Uterus (tissue), 4 donors: ENCODE measurements around the gene NUPR1. TPM values are rescaled to one million over a fixed set of nuclear protein-coding genes. Genes with fewer than 3 reads are reported as not detected.

Experiments
- DNase-seq, 2 donors: peaks; one replicate each; pipeline ENCODE4 v3.0.0-alpha.2; 2019 to 2020
- H3K27ac ChIP-seq, 2 donors: fragments of 200-600 bp; sonication (generic); 1 replicate in 1 of 2; 2 replicates in 1 of 2; pipeline ENCODE4 v1.5.1; 2016 to 2018
- H3K27me3 ChIP-seq, 2 donors: fragments of 200-600 bp; sonication (generic); one replicate each; pipeline ENCODE4 v1.5.1; 2018 to 2019; ENCODE audit warnings: control low read depth in 1 of 2
- H3K36me3 ChIP-seq, 2 donors: fragments of 200-600 bp; sonication (generic); one replicate each; pipeline ENCODE4 v1.5.1; 2019; ENCODE audit warnings: control low read depth in 1 of 2
- H3K4me1 ChIP-seq, 2 donors: fragments of 200-600 bp; sonication (generic); one replicate each; pipeline ENCODE4 v1.5.1; 2018 to 2019; ENCODE audit warnings: control low read depth in 1 of 2
- H3K4me3 ChIP-seq, 2 donors: fragments of 200-600 bp; sonication (generic); 1 replicate in 1 of 2; 2 replicates in 1 of 2; pipeline ENCODE4 v1.5.1; 2018 to 2019; ENCODE audit warnings: mild to moderate bottlenecking in 1 of 2
- H3K9me3 ChIP-seq, 2 donors: fragments of 200-600 bp; sonication (generic); one replicate each; pipeline ENCODE4 v1.5.1; 2019; ENCODE audit warnings: control low read depth in 1 of 2
- POLR2A ChIP-seq, 2 donors: fragments of 450-650 bp; IDR thresholded peaks; one replicate each; pipeline ENCODE4 v1.6.1; 2016; ENCODE audit warnings: antibody characterized with exemption in 2 of 2, mild to moderate bottlenecking in 1 of 2, moderate library complexity in 1 of 2
- intact Hi-C: fragments of 100-400 bp; cut with DNase I; formaldehyde crosslinking; loops from one replicate; pipeline ENCODE4 v1.15.1; 2023; ENCODE audit warnings: low total_unique reads
- total RNA-seq, 4 donors: library from RNA; depleted of rRNA in 3 of 4; stranded (reverse); fragments of >200 nt in 3 of 4; gene quantifications; one replicate each; pipeline versions ENCODE4 v1.1.0 to v1.2.4, GENCODE V29; 2014 to 2023
- TF ChIP-seq, protein P1 (sequence below), 4 experiments: fragments of 200-600 bp in 2 of 4; fragments of 450-650 bp in 2 of 4; sonication (generic) in 2 of 4; IDR thresholded peaks; one replicate each; pipeline ENCODE4 v1.5.1; 2016 to 2019; ENCODE audit warnings: antibody characterized with exemption in 4 of 4, mild to moderate bottlenecking in 2 of 4, moderate library complexity in 1 of 4
- donor health status: DM: yes; HTN: yes; CAD: no.

Gene NUPR1
- total RNA-seq, 4 donors from 2014 or later = 7.3 to 81.1 (median 18.4) TPM

DNA sequence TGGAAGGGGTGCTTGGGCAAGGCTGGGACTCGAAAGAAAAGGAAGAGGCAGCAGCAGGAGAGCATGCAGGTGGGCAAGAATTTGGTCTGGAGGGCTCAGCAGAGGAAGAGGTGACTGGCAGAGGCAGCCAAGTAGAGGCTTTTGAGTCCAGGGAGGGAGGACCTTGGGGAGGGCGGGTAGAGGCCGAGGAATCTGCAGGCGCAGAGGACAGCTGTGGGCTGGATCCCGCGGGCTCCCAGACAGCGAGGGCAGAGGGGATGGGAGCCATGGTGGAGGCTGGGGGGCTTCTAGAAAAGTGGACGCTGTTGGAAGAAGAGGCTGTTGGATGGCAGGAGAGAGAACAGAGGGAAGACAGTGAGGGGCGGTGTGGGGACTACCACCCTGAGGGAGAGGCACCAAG is 41.4 kb downstream of the NUPR1 start:
- Histone ChIP-seq H3K4me1 (no peaks in the 10 kb centered on the region), H3K4me3 (no peak overlapping the region), H3K27ac (no peak overlapping the region), H3K36me3 (no peaks in the 10 kb centered on the region), H3K9me3 (no peaks in the 10 kb centered on the region), H3K27me3 (no peaks in the 10 kb centered on the region)
- no peak for DNase-seq
- intact Hi-C loops = loop anchor here (10.0 kb wide), 1 partner anchor 57 kb away; the partner anchor contains the start of gene SGF29
- TF ChIP-seq, protein P1, sequence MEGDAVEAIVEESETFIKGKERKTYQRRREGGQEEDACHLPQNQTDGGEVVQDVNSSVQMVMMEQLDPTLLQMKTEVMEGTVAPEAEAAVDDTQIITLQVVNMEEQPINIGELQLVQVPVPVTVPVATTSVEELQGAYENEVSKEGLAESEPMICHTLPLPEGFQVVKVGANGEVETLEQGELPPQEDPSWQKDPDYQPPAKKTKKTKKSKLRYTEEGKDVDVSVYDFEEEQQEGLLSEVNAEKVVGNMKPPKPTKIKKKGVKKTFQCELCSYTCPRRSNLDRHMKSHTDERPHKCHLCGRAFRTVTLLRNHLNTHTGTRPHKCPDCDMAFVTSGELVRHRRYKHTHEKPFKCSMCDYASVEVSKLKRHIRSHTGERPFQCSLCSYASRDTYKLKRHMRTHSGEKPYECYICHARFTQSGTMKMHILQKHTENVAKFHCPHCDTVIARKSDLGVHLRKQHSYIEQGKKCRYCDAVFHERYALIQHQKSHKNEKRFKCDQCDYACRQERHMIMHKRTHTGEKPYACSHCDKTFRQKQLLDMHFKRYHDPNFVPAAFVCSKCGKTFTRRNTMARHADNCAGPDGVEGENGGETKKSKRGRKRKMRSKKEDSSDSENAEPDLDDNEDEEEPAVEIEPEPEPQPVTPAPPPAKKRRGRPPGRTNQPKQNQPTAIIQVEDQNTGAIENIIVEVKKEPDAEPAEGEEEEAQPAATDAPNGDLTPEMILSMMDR (IDR thresholded peaks at IDR 0.05) = no peak
- TF ChIP-seq POLR2A (IDR thresholded peaks at IDR 0.05) = no peak

DNA sequence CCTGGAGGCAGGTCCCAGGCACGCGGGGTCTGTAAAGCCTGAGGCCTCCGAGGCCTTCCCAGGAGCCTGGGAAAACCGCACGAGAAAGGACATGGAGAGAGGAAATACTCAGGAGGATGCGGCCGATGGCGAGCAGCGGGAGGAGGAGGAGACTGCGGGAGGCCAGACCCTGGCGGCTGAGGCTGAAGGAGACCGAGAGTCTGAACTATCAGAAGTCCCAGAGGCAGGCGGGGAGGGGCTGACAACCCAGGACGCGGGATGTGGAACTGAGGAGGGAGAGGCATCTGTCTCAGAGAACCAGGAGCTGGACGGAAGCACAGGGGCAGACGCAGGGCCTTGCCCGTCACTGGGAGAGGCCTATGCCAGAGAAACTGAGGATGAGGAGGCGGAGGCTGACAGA is 41.9 kb downstream of the NUPR1 start:
- TF ChIP-seq, protein P1 (IDR thresholded peaks at IDR 0.05) = no peak
- no peak for TF ChIP-seq POLR2A (IDR thresholded peaks at IDR 0.05)
- Histone ChIP-seq H3K27me3 (no peaks in the 10 kb centered on the region), H3K36me3 (no peaks in the 10 kb centered on the region), H3K27ac (no peak overlapping the region), H3K4me1 (no peaks in the 10 kb centered on the region), H3K4me3 (no peak overlapping the region), H3K9me3 (no peaks in the 10 kb centered on the region)
- DNase-seq = no peak
- intact Hi-C loops = loop anchor here (10.0 kb wide), 1 partner anchor 58 kb away; the partner anchor contains the start of gene SGF29

DNA sequence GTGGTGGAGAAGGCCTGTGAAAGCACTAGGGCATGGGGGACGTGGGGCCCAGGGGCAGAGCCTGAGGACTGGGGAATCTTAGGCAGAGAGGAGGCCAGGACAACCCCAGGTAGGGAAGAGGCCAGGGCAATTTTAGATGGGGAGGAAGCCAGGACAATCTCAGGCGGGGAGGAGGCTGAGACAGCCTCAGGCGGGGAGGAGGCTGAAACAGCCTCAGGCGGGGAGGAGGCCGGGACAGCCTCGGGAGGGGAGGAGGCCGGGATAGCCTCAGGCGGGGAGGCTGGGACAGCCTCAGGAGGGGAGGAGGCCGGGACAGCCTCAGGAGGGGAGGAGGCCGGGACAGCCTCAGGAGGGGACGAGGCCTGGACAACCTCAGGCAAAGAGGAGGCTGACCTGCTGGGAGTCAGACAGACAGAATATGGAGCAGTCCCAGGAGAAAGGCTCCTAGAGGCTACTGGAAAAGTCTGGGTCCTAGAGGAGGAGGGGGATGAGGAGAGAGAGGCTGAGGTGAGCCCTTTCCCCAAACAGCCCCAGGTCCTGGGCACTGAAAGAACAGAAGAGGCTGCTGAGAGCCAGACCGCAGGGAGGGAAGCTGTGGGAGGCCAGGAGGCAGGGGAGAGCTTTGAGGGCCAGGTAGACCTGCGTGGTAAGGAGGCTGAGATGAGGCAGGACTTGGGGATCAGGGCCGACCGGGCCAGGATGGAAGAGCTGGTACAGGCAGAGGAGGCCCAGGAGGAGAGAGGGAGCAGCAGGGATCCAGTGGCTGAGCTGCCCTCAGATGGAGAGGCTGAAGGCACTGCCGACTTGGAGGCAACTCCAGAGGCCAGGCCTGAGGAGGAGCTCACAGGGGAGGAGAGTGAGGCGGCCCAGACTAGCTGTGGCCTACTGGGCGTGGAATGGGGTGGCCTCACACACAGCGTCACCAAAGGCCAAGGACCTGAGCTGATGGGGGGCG is 42.7 kb downstream of the NUPR1 start:
- DNase-seq = no peak
- Histone ChIP-seq H3K27ac (no peak overlapping the region), H3K36me3 (no peaks in the 10 kb centered on the region), H3K4me1 (no peaks in the 10 kb centered on the region), H3K9me3 (no peaks in the 10 kb centered on the region), H3K27me3 (no peaks in the 10 kb centered on the region), H3K4me3 (no peak overlapping the region)
- TF ChIP-seq, protein P1 (IDR thresholded peaks at IDR 0.05) = no peak
- intact Hi-C loops = loop anchor here (10.0 kb wide), 1 partner anchor 59 kb away; the partner anchor contains the start of gene SGF29

DNA sequence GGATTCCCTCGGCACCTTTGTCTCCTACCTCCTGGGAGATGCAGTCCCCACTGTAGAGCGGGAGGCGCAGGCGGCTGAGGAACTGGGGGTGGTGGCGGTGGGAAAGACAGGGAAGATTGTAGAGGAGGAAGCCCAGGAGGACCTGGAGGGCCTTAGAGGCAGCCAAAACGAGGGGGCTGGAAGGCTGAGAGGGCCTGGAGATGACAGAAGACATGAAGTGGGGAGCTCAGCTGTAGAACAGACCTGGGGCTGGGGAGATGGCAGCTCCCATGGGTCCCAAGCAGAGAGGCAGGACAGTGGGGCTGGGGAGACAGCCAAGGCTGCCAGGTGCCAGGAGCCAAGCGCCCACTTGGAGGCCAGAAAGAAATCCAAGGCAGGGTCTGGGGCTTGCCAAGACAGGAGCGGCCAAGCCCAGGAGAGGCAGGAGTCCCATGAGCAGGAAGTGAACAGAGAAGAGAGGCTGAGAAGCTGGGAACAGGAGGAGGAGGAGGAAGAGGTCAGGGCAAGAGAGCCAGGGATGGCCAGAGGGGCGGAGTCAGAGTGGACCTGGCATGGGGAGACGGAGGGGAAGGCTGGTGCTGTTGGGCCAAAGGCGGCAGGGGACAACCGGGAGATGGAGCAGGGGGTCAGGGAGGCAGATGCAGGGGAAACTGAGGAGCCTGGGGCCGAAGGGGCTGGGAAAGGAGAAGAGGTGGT is 43.5 kb downstream of the NUPR1 start:
- Histone ChIP-seq H3K27ac (no peak overlapping the region), H3K27me3 (no peaks in the 10 kb centered on the region)

More for the DNA sequence above, 43.5 kb downstream of the NUPR1 start:
- intact Hi-C loops = loop anchor here (10.0 kb wide), 1 partner anchor 60 kb away; the partner anchor contains the start of gene SGF29
- TF ChIP-seq, protein P1 (IDR thresholded peaks at IDR 0.05) = no peak
- no peak for TF ChIP-seq POLR2A (IDR thresholded peaks at IDR 0.05)
- no peak for DNase-seq
- Histone ChIP-seq H3K9me3 (no peaks in the 10 kb centered on the region), H3K4me1 (no peaks in the 10 kb centered on the region), H3K36me3 (no peaks in the 10 kb centered on the region), H3K4me3 (no peak overlapping the region)
